Astrocyte (in vitro differentiated cells and primary cell): ENCODE results near the gene GIGYF2. TPM values are rescaled to one million over a fixed set of nuclear protein-coding genes. Genes with fewer than 3 reads are reported as not detected.
A peak's percentile ranks its signal among the peaks of the same experiment; 100 is the strongest.

Experiments
- DNase-seq: peaks from one replicate; pipeline ENCODE4 v3.0.0-alpha.2; 2010; ENCODE audit warnings: low read depth
- FAIRE-seq: peaks from 2 replicates; lab custom pipeline; 2011; peaks lifted over from hg19 to GRCh38; lab: Jason Lieb, UNC
- H2AFZ ChIP-seq: 2 replicates; pipeline ENCODE4 v1.6.0; 2012; ENCODE audit warnings: low read depth, low read length, inconsistent platforms
- H3K27ac ChIP-seq: 2 replicates; pipeline ENCODE4 v1.5.1; 2011; ENCODE audit warnings: low read depth, low read length, inconsistent platforms
- H3K27me3 ChIP-seq: 2 replicates; pipeline ENCODE4 v1.6.0; 2011; ENCODE audit warnings: low read length, inconsistent platforms; ENCODE audit not compliant: insufficient read depth
- H3K36me3 ChIP-seq: 2 replicates; pipeline ENCODE4 v1.5.1; 2011; ENCODE audit warnings: low read length, inconsistent platforms; ENCODE audit not compliant: insufficient read depth
- H3K4me1 ChIP-seq: 2 replicates; pipeline ENCODE4 v1.5.1; 2011; ENCODE audit warnings: low read length, inconsistent platforms; ENCODE audit not compliant: insufficient read depth
- H3K4me2 ChIP-seq: 2 replicates; pipeline ENCODE4 v1.6.0; 2012; ENCODE audit warnings: low read length, inconsistent platforms
- H3K4me3 ChIP-seq: 2 replicates; pipeline ENCODE4 v1.5.1; 2011; ENCODE audit warnings: low read depth, mild to moderate bottlenecking, low read length, inconsistent platforms; ENCODE audit not compliant: insufficient read depth
- H3K79me2 ChIP-seq: 2 replicates; pipeline ENCODE4 v1.6.0; 2012; ENCODE audit warnings: mild to moderate bottlenecking, low read length, inconsistent platforms; ENCODE audit not compliant: insufficient read depth
- H3K9ac ChIP-seq: 2 replicates; pipeline ENCODE4 v1.6.0; 2012; ENCODE audit warnings: mild to moderate bottlenecking, low read length, inconsistent platforms
- H3K9me3 ChIP-seq: 2 replicates; pipeline ENCODE4 v1.5.1; 2012; ENCODE audit warnings: low read depth, mild to moderate bottlenecking, low read length, inconsistent platforms; ENCODE audit not compliant: insufficient read depth
- H4K20me1 ChIP-seq: 2 replicates; pipeline ENCODE4 v1.6.0; 2012; ENCODE audit warnings: low read length, inconsistent platforms; ENCODE audit not compliant: insufficient read depth
- H3K27ac Mint-ChIP-seq: one replicate; pipeline ENCODE4 v1.8.0; 2021; ENCODE audit warnings: mild to moderate bottlenecking, mixed read lengths; ENCODE audit not compliant: unreplicated experiment
- H3K27me3 Mint-ChIP-seq: one replicate; pipeline ENCODE4 v1.8.0; 2021; ENCODE audit warnings: low read depth, mixed read lengths; ENCODE audit not compliant: unreplicated experiment
- H3K36me3 Mint-ChIP-seq: one replicate; pipeline ENCODE4 v1.8.0; 2021; ENCODE audit warnings: low read depth, mixed read lengths; ENCODE audit not compliant: unreplicated experiment
- H3K4me1 Mint-ChIP-seq: one replicate; pipeline ENCODE4 v1.8.0; 2021; ENCODE audit warnings: low read depth, mixed read lengths; ENCODE audit not compliant: unreplicated experiment
- H3K4me3 Mint-ChIP-seq: one replicate; pipeline ENCODE4 v1.8.0; 2021; ENCODE audit warnings: mild to moderate bottlenecking, moderate library complexity, mixed read lengths; ENCODE audit not compliant: unreplicated experiment
- H3K9me3 Mint-ChIP-seq: one replicate; pipeline ENCODE4 v1.8.0; 2021; ENCODE audit warnings: mild to moderate bottlenecking, mixed read lengths; ENCODE audit not compliant: unreplicated experiment
- EZH2 ChIP-seq: IDR thresholded peaks from 2 replicates; pipeline ENCODE4 v1.6.1; 2012; ENCODE audit warnings: mild to moderate bottlenecking, low read length, inconsistent platforms; ENCODE audit not compliant: insufficient read depth
- total RNA-seq: library from RNA; stranded (reverse); gene quantifications from 2 replicates; pipeline ENCODE4 v1.2.1, GENCODE V29; 2021
- TF ChIP-seq, protein P1 (sequence below): IDR thresholded peaks from 2 replicates; pipeline ENCODE4 v1.5.1; 2011; ENCODE audit warnings: low read depth, mild to moderate bottlenecking, inconsistent platforms, low read length, moderate library complexity; ENCODE audit not compliant: insufficient read depth

The GIGYF2 gene
- total RNA-seq, 1 donor from 2014 or later = 47.1 TPM

DNA sequence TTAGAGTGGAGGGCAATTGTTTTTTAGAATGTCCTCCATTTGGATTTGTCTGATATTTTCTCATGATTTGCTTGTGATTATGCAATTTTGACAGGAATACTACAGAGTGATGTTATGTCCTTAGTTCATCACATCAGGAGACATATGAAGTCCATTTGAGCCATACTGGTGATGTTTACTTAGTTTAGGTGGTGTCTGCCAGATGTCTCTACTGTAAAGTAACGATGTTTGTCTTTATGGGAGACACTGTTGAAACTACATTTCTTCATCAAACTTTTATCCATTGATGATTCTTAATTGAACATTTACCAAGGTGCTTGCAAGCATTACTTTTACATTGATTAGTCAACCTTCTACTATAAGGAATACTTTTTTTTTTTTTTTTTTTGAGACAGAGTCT is 168.0 kb downstream of the GIGYF2 start:
- Histone ChIP-seq H3K36me3 (no peaks in the 10 kb centered on the region), H3K9me3 (no peaks in the 10 kb centered on the region), H3K4me3 (no peak overlapping the region), H3K79me2 (no peaks in the 10 kb centered on the region), H3K27ac (no peak overlapping the region), H3K4me2 (no peak overlapping the region), H3K9ac (no peak overlapping the region), H4K20me1 (peaks cover 7% of the 10 kb centered on the region), H3K4me1 (peaks cover 4% of the 10 kb centered on the region), H3K27me3 (no peaks in the 10 kb centered on the region), H2AFZ (no peak overlapping the region)
- Mint-ChIP-seq H3K9me3 (no peaks in the 10 kb centered on the region), H3K27ac (no peak overlapping the region), H3K4me3 (no peak overlapping the region), H3K4me1 (peaks cover 21% of the 10 kb centered on the region), H3K36me3 (peaks cover 7% of the 10 kb centered on the region), H3K27me3 (no peaks in the 10 kb centered on the region)
- TF ChIP-seq, protein P1, sequence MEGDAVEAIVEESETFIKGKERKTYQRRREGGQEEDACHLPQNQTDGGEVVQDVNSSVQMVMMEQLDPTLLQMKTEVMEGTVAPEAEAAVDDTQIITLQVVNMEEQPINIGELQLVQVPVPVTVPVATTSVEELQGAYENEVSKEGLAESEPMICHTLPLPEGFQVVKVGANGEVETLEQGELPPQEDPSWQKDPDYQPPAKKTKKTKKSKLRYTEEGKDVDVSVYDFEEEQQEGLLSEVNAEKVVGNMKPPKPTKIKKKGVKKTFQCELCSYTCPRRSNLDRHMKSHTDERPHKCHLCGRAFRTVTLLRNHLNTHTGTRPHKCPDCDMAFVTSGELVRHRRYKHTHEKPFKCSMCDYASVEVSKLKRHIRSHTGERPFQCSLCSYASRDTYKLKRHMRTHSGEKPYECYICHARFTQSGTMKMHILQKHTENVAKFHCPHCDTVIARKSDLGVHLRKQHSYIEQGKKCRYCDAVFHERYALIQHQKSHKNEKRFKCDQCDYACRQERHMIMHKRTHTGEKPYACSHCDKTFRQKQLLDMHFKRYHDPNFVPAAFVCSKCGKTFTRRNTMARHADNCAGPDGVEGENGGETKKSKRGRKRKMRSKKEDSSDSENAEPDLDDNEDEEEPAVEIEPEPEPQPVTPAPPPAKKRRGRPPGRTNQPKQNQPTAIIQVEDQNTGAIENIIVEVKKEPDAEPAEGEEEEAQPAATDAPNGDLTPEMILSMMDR = no peak
- no peak for TF ChIP-seq EZH2
- FAIRE-seq = no peak
- no peak for DNase-seq

DNA sequence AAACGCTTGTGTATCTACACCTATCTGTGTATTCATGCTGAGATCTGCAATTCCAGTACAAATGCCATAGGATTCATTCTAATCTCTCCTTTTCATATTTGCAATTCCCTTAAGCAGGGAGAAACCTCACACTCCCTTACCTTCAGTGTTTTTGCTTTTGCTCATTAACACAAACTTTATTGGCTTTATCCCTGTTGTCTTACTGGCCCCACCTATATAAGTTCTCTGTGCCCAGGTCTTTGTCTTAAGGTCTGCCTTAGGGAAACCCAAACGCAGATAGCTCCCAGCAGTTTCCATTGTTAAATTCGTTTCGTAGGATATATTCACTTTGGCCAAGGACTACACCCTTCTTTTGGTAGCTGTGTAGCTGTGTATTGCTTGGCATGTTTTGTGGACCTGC is 169.0 kb downstream of the GIGYF2 start:
- no peak overlapping the region for H3K4me3 ChIP-seq
- H2AFZ ChIP-seq = no peak overlapping the region
- TF ChIP-seq EZH2 = no peak
- TF ChIP-seq, protein P1 = no peak
- H3K36me3 ChIP-seq = no peaks in the 10 kb centered on the region
- Mint-ChIP-seq H3K4me1 (peaks cover 15% of the 10 kb centered on the region), H3K9me3 (no peaks in the 10 kb centered on the region), H3K27ac (no peak overlapping the region), H3K36me3 (peaks cover 10% of the 10 kb centered on the region), H3K27me3 (no peaks in the 10 kb centered on the region), H3K4me3 (no peak overlapping the region)
- H4K20me1 ChIP-seq = peaks cover under 1% of the 10 kb centered on the region
- H3K4me1 ChIP-seq = no peaks in the 10 kb centered on the region
- H3K9ac ChIP-seq = no peak overlapping the region
- H3K27ac ChIP-seq = no peak overlapping the region
- no peak for FAIRE-seq
- H3K9me3 ChIP-seq = no peaks in the 10 kb centered on the region
- H3K4me2 ChIP-seq = no peak overlapping the region
- no peak for DNase-seq
- H3K79me2 ChIP-seq = no peaks in the 10 kb centered on the region
- no peaks in the 10 kb centered on the region for H3K27me3 ChIP-seq

GRCh38 chr2:232869138-232870017 is 172.2 kb downstream of the GIGYF2 start:
- no peak overlapping the region for H3K4me2 ChIP-seq
- Mint-ChIP-seq H3K9me3 (no peaks in the 10 kb centered on the region), H3K4me1 (peaks cover 9% of the 10 kb centered on the region), H3K27me3 (no peaks in the 10 kb centered on the region), H3K4me3 (peak overlapping the region; percentile 37), H3K27ac (peak overlapping the region; percentile 53), H3K36me3 (peaks cover 8% of the 10 kb centered on the region)
- no peaks in the 10 kb centered on the region for H3K79me2 ChIP-seq
- TF ChIP-seq EZH2 = no peak
- TF ChIP-seq, protein P1 = no peak
- no peaks in the 10 kb centered on the region for H3K27me3 ChIP-seq
- H3K27ac ChIP-seq = no peak overlapping the region
- no peaks in the 10 kb centered on the region for H3K4me1 ChIP-seq
- no peak for FAIRE-seq
- no peak overlapping the region for H2AFZ ChIP-seq
- DNase-seq = no peak
- H4K20me1 ChIP-seq = no peaks in the 10 kb centered on the region
- H3K4me3 ChIP-seq = no peak overlapping the region
- no peaks in the 10 kb centered on the region for H3K36me3 ChIP-seq
- H3K9ac ChIP-seq = no peak overlapping the region
- H3K9me3 ChIP-seq = no peaks in the 10 kb centered on the region
